SU-DHL-6 (cell line): ENCODE data around the gene TP73.

Experiments
- EZH2phosphoT487 ChIP-seq: fragments of 200-600 bp; sonication (generic), shearing (Covaris generic); conservative IDR thresholded peaks from 2 replicates; pipeline ENCODE4 v1.6.1; 2018; ENCODE audit warnings: mild to moderate bottlenecking, antibody characterized with exemption, low read length, moderate library complexity, mixed read lengths
- TF ChIP-seq, protein P1 (sequence below): fragments of 200-600 bp; sonication (generic); IDR thresholded peaks from one replicate; pipeline ENCODE4 v1.5.1; 2017; ENCODE audit warnings: antibody characterized with exemption, mild to moderate bottlenecking, low read length, moderate library complexity; ENCODE audit not compliant: insufficient read depth, poor library complexity, severe bottlenecking

DNA sequence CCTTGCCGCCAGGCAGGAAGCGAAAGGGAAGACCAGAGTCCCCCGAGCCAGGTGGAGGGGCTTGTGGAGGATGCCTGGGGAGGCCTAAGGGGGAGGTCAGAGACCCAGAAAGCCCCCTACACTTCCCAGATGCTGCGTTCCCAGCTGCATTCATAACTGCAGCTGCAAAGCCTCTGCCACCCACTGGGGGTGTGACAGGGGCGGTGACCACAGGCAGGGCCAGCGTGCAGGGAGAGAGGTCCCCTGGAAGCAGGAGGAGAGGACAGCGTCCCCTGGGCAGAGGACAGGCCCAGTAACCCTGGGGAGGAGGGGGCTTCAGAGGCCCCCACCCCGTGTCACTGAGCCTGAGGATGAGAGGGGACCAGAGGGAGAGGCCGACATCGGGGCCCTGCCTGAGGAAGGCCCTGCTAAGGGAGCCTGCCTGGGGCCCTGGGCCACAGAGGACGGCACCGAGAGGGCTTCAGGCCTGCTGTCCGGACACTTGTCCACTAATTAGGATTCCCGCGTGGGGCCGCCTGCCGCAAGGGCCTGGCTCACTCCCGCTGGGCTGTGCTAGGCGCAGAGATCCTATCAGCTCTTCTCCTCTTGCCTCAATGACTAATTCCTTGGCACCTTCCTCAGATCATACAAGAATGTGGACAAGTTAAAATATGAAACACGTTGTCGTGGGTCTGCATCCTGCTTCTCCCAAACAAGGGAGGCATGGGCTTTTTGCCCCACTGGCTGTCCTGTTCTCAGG, 50.8 kb downstream of the TP73 start:
- TF ChIP-seq, protein P1, sequence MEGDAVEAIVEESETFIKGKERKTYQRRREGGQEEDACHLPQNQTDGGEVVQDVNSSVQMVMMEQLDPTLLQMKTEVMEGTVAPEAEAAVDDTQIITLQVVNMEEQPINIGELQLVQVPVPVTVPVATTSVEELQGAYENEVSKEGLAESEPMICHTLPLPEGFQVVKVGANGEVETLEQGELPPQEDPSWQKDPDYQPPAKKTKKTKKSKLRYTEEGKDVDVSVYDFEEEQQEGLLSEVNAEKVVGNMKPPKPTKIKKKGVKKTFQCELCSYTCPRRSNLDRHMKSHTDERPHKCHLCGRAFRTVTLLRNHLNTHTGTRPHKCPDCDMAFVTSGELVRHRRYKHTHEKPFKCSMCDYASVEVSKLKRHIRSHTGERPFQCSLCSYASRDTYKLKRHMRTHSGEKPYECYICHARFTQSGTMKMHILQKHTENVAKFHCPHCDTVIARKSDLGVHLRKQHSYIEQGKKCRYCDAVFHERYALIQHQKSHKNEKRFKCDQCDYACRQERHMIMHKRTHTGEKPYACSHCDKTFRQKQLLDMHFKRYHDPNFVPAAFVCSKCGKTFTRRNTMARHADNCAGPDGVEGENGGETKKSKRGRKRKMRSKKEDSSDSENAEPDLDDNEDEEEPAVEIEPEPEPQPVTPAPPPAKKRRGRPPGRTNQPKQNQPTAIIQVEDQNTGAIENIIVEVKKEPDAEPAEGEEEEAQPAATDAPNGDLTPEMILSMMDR, result no peak
- no peak for TF ChIP-seq EZH2phosphoT487
